Measurements from ENCODE around the gene CCL7.

The CCL7 gene

DNA sequence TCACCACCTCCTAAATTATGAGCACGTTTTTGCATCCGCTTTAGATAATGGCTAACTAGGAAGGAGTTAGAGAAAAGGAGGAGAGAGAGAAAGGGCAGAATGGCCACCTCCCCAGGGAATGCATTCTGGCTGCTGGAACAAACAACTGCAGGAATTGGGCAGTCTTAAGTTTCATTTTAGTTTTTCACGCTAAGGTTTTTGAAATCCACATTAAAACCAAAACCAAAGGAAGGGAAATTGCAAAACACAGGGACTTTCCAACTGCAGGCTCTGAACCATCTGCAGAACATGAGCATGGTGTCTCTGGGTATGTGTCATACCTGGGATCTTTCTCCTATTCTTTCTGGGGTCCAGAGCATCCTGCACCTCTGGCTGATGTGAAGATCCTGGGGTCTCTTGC lies 37.1 kb downstream of the CCL7 start:
- no peaks in the 10 kb centered on the region for H3K9me3 ChIP-seq (ENCODE audit: control insufficient read depth, insufficient read depth, low read depth, low read length)
- H3K9ac ChIP-seq (ENCODE audit: low read length) = no peak overlapping the region
- no peaks in the 10 kb centered on the region for H3K27me3 ChIP-seq (ENCODE audit: control insufficient read depth, insufficient read depth, low read length)
- no peak overlapping the region for H3K4me3 ChIP-seq (ENCODE audit: low read depth, low read length)
- no peaks in the 10 kb centered on the region for H3K36me3 ChIP-seq (ENCODE audit: control insufficient read depth, insufficient read depth, low read length)
- H3K27ac ChIP-seq (ENCODE audit: low read depth, low read length) = no peak overlapping the region
- no peaks in the 10 kb centered on the region for H3K4me1 ChIP-seq (ENCODE audit: control insufficient read depth, insufficient read depth, low read length)

GRCh38 chr17:34308371-34308770 lies 38.4 kb downstream of the CCL7 start:
- Histone ChIP-seq H3K36me3 (ENCODE audit: control insufficient read depth, insufficient read depth, low read length) (no peaks in the 10 kb centered on the region), H3K4me1 (ENCODE audit: control insufficient read depth, insufficient read depth, low read length) (no peaks in the 10 kb centered on the region), H3K9ac (ENCODE audit: low read length) (no peak overlapping the region), H3K9me3 (ENCODE audit: control insufficient read depth, insufficient read depth, low read depth, low read length) (no peaks in the 10 kb centered on the region), H3K4me3 (ENCODE audit: low read depth, low read length) (no peak overlapping the region), H3K27ac (ENCODE audit: low read depth, low read length) (no peak overlapping the region), H3K27me3 (ENCODE audit: control insufficient read depth, insufficient read depth, low read length) (no peaks in the 10 kb centered on the region)

GRCh38 chr17:34311291-34311690 lies 41.3 kb downstream of the CCL7 start:
- H3K4me3 ChIP-seq (ENCODE audit: low read depth, low read length) = no peak overlapping the region
- peaks cover 3% of the 10 kb centered on the region for H3K27me3 ChIP-seq (ENCODE audit: control insufficient read depth, insufficient read depth, low read length)
- H3K9me3 ChIP-seq (ENCODE audit: control insufficient read depth, insufficient read depth, low read depth, low read length) = no peaks in the 10 kb centered on the region
- H3K36me3 ChIP-seq (ENCODE audit: control insufficient read depth, insufficient read depth, low read length) = no peaks in the 10 kb centered on the region
- H3K27ac ChIP-seq (ENCODE audit: low read depth, low read length) = no peak overlapping the region
- H3K9ac ChIP-seq (ENCODE audit: low read length) = no peak overlapping the region
- no peaks in the 10 kb centered on the region for H3K4me1 ChIP-seq (ENCODE audit: control insufficient read depth, insufficient read depth, low read length)

GRCh38 chr17:34312080-34312479 lies 42.1 kb downstream of the CCL7 start:
- Histone ChIP-seq H3K36me3 (ENCODE audit: control insufficient read depth, insufficient read depth, low read length) (no peaks in the 10 kb centered on the region), H3K9ac (ENCODE audit: low read length) (no peak overlapping the region), H3K27me3 (ENCODE audit: control insufficient read depth, insufficient read depth, low read length) (peaks cover 3% of the 10 kb centered on the region), H3K4me3 (ENCODE audit: low read depth, low read length) (no peak overlapping the region), H3K9me3 (ENCODE audit: control insufficient read depth, insufficient read depth, low read depth, low read length) (no peaks in the 10 kb centered on the region), H3K4me1 (ENCODE audit: control insufficient read depth, insufficient read depth, low read length) (no peaks in the 10 kb centered on the region), H3K27ac (ENCODE audit: low read depth, low read length) (no peak overlapping the region)

DNA sequence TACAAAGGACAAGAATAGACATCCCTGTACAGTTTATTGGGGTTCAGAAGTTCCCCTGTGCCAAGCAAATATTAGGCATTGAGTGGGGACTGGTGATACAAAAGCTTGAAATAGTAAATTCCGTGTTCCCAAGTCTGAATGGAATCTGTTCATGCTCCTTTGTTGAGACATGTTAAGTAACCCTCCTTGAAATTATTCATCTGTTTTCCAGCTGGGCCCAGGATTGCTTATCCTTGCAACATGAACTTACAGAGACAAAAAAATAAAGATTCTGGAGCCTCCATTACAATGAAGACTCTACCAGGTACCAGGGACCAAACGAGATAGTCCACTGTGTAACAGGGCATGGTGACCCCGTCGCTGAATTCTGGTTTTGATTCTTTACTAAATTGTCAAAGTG lies 43.1 kb downstream of the CCL7 start:
- no peak overlapping the region for H3K9ac ChIP-seq (ENCODE audit: low read length)
- no peaks in the 10 kb centered on the region for H3K4me1 ChIP-seq (ENCODE audit: control insufficient read depth, insufficient read depth, low read length)
- no peak overlapping the region for H3K27ac ChIP-seq (ENCODE audit: low read depth, low read length)
- no peak overlapping the region for H3K4me3 ChIP-seq (ENCODE audit: low read depth, low read length)
- H3K9me3 ChIP-seq (ENCODE audit: control insufficient read depth, insufficient read depth, low read depth, low read length) = no peaks in the 10 kb centered on the region
- H3K27me3 ChIP-seq (ENCODE audit: control insufficient read depth, insufficient read depth, low read length) = peaks cover 3% of the 10 kb centered on the region
- no peaks in the 10 kb centered on the region for H3K36me3 ChIP-seq (ENCODE audit: control insufficient read depth, insufficient read depth, low read length)

GRCh38 chr17:34314279-34314678 lies 44.3 kb downstream of the CCL7 start:
- Histone ChIP-seq H3K4me3 (ENCODE audit: low read depth, low read length) (no peak overlapping the region), H3K36me3 (ENCODE audit: control insufficient read depth, insufficient read depth, low read length) (no peaks in the 10 kb centered on the region), H3K27ac (ENCODE audit: low read depth, low read length) (no peak overlapping the region), H3K9me3 (ENCODE audit: control insufficient read depth, insufficient read depth, low read depth, low read length) (no peaks in the 10 kb centered on the region), H3K4me1 (ENCODE audit: control insufficient read depth, insufficient read depth, low read length) (no peaks in the 10 kb centered on the region), H3K27me3 (ENCODE audit: control insufficient read depth, insufficient read depth, low read length) (peaks cover 3% of the 10 kb centered on the region), H3K9ac (ENCODE audit: low read length) (no peak overlapping the region)

DNA sequence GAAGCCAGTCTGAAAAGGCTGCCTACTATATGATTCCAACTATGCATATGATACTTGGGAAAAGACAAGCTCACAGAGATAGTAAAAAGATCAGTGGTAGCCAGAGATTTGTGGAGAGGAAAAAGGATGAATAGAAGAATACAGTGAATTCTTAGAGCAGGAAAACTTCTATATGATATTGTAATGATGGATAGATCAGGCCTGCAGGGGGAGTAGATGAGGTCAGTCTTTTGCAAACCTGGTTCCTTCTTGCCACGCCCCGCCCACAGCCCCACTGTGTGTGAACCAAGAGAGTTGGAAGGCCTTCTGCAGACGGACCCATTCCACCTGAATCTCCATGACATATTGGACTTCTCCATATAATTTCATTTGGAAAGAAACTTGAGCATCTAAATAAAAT lies 48.5 kb downstream of the CCL7 start:
- Histone ChIP-seq H3K36me3 (ENCODE audit: control insufficient read depth, insufficient read depth, low read length) (no peaks in the 10 kb centered on the region), H3K27me3 (ENCODE audit: control insufficient read depth, insufficient read depth, low read length) (peaks cover 6% of the 10 kb centered on the region), H3K9ac (ENCODE audit: low read length) (no peak overlapping the region), H3K9me3 (ENCODE audit: control insufficient read depth, insufficient read depth, low read depth, low read length) (no peaks in the 10 kb centered on the region), H3K4me3 (ENCODE audit: low read depth, low read length) (no peak overlapping the region), H3K4me1 (ENCODE audit: control insufficient read depth, insufficient read depth, low read length) (no peaks in the 10 kb centered on the region), H3K27ac (ENCODE audit: low read depth, low read length) (no peak overlapping the region)

- Histone ChIP-seq H3K27me3 (ENCODE audit: control insufficient read depth, insufficient read depth, low read length) (peaks cover 6% of the 10 kb centered on the region), H3K27ac (ENCODE audit: low read depth, low read length) (no peak within 1 kb of the TSS), H3K9me3 (ENCODE audit: control insufficient read depth, insufficient read depth, low read depth, low read length) (no peaks in the 10 kb centered on the region)
These were observed 49.0 kb downstream of the CCL7 start, which contains the start of gene CCL8 for GRCh38 chr17:34319039-34319483. Gene CCL8 (plus strand): TSS chr17:34319435. CDS start chr17:34319502, 67 bp downstream.

More at GRCh38 chr17:34319039-34319483, 49.0 kb downstream of the CCL7 start, which contains the start of gene CCL8:
- Histone ChIP-seq H3K36me3 (ENCODE audit: control insufficient read depth, insufficient read depth, low read length) (no peaks in the 10 kb centered on the region), H3K4me3 (ENCODE audit: low read depth, low read length) (no peak within 1 kb of the TSS), H3K4me1 (ENCODE audit: control insufficient read depth, insufficient read depth, low read length) (no peaks in the 10 kb centered on the region), H3K9ac (ENCODE audit: low read length) (no peak within 1 kb of the TSS)
